ENCODE measurements around the gene SLC39A6.
"Not testable (repeated sequence)": the region's sequence is repeated elsewhere in the genome, so short reads cannot be mapped to it uniquely, and the experiment has no call there.

Gene SLC39A6

GRCh38 chr18:36135264-36135663 is 6.1 kb upstream of the SLC39A6 start:
- DNase-seq: no peak

- no peak for DNase-seq
These were observed 3.6 kb upstream of the SLC39A6 start for GRCh38 chr18:36132756-36133155.

DNA sequence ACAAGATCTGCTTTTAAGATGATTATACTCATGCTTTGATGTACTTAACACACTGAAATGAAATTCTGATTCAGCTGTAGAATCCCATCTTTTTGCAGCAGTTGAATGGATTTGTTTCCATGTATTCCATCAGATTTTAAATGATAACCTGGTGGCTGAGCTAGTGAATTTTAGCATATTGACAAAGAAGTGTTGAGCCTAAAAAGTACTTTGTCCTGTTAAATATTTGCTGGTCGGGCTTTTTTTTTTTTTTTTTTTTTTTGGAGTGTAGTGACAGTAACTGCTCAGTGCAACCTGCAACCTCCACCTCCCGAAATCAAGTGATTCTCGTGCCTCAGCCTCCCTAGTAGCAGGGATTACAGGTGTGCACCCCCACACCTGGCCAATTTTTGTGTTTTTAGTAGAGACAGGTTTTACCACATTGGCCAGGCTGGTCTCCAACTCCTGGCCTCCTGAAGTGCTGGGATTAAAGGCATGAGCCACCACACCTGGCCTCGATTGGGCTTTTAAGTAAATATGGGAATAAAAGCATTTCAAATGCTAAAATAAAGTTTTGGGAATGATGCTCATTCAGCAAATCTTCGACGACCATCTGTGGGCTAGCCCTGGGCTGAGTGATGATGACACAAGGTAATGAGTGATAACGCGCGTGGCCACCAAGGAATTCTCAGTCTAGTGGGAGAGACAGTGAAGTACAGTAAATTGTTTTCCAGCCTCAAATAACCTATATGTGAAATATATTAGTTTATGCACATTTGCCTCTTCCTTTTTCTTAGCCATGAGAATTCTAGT is 2.7 kb upstream of the SLC39A6 start:
- DNase-seq: no peak

DNA sequence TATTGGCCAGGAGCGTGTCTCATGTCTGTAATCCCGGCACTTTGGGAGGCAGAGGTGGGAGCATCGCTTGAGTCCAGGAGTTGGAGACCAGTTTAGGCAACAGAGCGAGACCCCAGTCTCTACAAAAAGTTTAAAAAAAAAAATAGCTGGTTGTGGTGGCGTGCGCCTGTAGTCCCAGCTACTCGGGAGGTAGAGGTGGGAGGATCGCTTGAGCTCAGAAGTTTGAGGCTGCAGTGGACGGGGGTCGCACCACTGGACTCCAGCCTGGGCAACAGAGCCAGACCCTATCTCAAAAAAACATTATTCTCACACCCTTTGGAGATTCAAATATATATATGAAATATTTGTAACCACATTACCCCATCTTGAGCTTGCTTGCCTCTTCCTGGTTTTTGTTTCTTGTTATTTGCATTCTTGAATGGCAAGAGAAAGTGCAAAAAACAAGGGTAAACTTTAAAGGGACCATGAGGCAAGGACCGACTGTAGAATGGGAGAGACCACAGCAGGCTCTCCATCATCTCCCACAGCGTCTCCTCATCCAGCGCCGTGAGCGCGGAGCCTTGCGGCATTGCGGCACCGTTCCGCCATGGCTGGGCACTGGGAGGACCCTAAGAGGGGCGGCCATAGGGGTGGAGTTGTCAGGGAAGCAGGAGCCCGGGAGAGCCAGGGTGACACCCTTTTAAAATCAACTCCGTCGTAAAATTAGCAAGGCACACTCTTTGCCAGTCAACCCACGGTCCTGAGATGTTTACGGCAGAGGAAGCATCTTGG is 1.9 kb upstream of the SLC39A6 start:
- DNase-seq: no peak

DNA sequence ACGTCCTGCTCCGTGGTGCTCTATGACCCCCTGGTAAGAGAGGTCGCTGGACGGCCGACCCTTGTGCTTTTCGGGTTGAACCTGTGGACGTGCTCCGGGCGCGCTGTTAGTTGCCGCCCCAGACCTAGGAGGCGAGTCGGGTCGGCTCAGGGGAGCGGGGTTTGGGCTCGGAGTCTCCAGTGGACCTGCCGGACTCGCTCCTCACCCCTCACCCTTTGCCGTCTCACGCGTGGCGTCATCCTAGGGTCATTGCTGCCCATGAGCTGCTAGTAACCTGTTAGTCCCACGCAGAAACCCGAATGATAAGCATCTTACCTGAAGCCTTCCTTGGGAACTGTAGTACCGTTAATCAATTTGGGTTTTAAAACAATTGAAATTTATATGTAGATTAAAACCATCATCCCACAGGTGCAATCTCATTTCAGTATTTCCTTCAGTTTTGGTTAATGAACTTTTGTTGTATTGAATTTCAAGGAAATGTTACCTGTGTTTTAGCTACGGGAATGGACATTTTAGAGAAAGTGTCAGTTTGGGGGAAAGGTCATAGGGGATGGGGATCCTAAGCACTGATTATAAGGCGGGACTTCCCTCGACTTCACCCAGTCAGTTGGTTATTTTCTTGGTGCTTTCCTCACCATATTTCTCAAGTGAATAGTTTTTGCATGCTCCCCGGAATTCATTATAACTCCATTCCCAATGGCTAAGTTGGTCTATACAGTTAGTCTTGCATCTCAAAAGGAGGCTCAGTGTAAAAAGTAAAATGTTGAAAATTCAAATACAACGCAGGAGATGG is 1.1 kb upstream of the SLC39A6 start:
- no peak for DNase-seq

DNA sequence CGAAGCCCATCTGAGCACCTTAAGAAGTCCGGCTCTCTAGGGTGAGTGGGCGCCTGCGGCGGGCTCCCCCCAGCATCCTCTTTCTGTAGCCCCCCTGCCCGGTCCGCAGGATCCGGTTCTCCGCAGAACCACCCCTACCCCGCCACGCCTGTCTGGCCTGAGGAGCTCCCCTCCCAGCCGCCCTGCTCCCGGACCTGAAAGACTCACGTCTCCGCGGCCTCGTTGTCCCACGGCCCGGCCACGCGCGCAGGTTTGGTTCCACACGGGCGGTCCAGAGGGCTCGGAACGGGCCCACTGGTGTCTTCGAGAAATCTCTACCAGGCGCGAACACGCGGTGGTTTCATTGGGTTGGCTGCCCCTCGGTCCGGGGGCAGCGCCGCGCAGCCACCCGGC is 237 bp downstream of the SLC39A6 start:
- no peak for DNase-seq

GRCh38 chr18:36128530-36128870 is 640 bp downstream of the SLC39A6 start:
- DNase-seq: peak in 1 of 2 donors; percentile 12

DNA sequence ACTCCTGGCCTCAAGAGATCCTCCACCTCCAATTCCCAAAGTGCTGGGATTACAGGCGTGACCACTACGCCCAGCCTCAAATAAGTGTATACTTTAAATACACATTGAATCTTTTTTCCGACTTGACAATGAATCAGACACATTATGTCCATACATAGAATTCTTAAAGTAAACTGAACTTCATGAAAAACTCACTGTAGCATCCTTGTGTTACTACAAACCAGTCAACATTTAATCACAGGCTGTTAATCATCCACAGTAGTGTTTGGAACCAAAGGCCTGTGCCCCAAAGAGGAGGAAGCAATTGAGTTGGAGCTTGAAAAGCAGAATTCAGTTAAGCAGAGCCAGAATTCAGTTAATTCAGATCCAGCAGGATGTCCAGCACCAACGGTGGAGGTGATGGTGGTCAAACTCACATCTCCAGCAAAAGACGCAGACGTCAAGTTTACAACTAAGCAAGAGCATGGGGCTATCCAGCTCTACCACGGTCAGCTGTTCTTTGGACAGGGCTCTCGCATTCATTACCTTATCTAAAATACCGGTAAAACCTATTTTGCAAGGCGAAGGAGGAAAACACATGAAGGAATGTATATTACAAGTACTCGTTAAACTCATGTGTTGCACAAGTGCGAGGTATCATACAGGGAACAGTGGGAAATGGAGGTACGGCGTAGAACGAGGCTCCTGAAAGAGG is 1.2 kb downstream of the SLC39A6 start:
- DNase-seq: no peak

GRCh38 chr18:36126668-36127067 is 2.5 kb downstream of the SLC39A6 start:
- no peak for DNase-seq

- no peak for DNase-seq
These were observed 4.3 kb downstream of the SLC39A6 start for GRCh38 chr18:36124841-36125240.

GRCh38 chr18:36120297-36120696 is 8.8 kb downstream of the SLC39A6 start:
- DNase-seq: no peak

GRCh38 chr18:36116771-36117170 is 12.4 kb downstream of the SLC39A6 start:
- DNase-seq: not testable (repeated sequence)

DNA sequence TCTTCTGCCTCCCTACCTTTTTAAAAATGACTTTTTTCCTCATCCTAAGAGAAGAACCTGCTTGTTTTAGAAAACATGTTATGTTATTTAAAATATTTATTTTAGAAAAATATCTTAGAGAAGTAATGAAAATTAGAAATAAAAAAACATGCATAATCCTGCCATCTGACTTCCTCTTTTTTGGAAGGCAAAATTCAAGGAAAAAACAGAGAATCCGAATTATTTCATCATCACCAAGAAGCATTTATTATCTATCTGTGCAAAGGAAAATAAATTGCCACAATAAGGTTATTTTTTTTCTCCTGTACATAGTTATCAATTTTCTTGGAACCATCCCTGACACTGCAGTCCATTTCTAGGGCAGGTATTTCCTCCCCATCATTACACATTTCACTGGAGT is 14.4 kb downstream of the SLC39A6 start:
- no peak for DNase-seq

DNA sequence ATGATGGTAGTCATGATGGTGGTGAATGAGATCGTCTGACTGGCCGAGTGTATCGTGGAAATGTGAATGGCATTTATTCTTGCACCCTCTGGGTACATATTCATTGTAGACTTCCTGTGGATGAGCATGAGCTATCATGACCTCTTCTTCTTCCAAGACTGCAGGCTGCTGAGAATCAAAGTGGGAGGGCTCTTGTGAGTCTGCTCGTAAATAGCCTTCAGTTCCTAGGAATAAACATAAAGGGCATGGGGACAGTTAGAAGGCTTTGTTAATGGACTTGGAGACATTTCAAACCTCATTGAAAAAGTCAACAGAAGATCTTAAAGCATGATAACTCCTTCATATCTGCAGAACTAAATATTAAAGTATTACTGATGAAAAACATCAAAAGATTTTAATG is 14.9 kb downstream of the SLC39A6 start:
- DNase-seq: no peak

DNA sequence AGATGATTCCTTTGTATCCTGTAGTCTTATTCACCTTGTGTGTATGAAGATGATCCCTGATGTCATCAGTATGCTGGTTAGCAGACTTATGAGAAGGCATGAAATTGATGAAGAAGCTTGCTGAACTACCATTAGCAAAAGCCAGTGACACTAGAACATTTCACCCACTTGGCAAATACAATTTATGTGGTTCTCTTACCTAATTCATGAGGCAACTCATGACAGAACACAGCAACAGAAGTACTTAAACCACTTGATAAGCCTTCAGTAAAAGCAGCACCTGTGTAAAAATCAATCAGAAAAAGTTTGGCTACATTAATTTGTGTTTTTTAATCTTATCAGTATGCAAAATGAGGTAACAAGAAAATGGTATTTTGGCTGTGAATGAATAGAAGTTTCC is 16.8 kb downstream of the SLC39A6 start:
- DNase-seq: no peak

- no peak for DNase-seq
These were observed 19.4 kb downstream of the SLC39A6 start for GRCh38 chr18:36109737-36110136.

DNA sequence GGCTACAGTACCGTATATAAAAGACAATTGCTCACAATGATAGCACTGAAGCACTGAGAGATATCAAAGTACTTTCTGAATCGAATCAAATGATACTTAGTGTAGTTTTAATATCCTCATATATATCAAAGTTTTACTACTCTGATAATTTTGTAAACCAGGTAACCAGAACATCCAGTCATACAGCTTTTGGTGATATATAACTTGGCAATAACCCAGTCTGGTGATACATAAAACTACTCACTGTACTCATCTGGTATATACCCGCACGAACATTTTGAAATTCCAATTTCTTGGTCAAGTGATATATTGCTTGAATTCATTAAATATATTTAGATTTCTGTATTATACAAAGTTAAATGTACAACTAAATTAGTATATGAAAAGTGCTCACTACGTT is 20.5 kb downstream of the SLC39A6 start:
- DNase-seq: no peak

GRCh38 chr18:36108196-36108595 is 20.9 kb downstream of the SLC39A6 start:
- DNase-seq: no peak

- no peak for DNase-seq
These were observed 21.7 kb downstream of the SLC39A6 start for GRCh38 chr18:36107477-36107876.

- no peak for DNase-seq
These were observed 24.4 kb downstream of the SLC39A6 start for GRCh38 chr18:36104749-36105148.

DNA sequence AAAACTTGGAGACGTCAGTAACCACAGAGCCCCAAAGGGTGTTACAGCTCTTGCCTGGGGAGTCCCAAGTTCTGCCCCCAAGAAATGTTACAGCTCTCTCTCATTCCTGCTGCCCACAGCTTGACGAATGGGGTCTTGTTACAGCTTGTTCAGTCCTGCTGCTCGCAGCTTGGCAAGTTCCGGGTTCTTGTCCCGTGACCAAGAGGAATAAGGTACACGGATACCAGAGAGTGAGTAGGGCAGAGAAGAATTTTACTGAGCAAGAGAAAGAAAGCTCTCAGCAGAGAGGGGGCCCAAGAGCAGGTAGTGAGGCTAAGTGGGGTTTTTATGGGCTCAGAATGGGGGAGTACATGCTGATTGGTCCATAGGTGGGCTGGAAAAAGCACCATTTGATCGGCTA is 27.2 kb downstream of the SLC39A6 start:
- DNase-seq: no peak

GRCh38 chr18:36099311-36099710 is 29.8 kb downstream of the SLC39A6 start:
- no peak for DNase-seq

GRCh38 chr18:36096955-36097354 is 32.2 kb downstream of the SLC39A6 start:
- no peak for DNase-seq
